ENCODE data around the gene SLC44A1.
"Not testable (repeated sequence)": the region's sequence is repeated elsewhere in the genome, so short reads cannot be mapped to it uniquely, and the experiment has no call there.

SLC44A1 gene

GRCh38 chr9:105255421-105255820 is 11.0 kb downstream of the SLC44A1 start:
- no peak overlapping the region for H3K4me3 ChIP-seq (replicated peaks in 1 of 2; ENCODE audit: low read depth in 2 of 2, low read length in 2 of 2)
- TF ChIP-seq, protein P1, sequence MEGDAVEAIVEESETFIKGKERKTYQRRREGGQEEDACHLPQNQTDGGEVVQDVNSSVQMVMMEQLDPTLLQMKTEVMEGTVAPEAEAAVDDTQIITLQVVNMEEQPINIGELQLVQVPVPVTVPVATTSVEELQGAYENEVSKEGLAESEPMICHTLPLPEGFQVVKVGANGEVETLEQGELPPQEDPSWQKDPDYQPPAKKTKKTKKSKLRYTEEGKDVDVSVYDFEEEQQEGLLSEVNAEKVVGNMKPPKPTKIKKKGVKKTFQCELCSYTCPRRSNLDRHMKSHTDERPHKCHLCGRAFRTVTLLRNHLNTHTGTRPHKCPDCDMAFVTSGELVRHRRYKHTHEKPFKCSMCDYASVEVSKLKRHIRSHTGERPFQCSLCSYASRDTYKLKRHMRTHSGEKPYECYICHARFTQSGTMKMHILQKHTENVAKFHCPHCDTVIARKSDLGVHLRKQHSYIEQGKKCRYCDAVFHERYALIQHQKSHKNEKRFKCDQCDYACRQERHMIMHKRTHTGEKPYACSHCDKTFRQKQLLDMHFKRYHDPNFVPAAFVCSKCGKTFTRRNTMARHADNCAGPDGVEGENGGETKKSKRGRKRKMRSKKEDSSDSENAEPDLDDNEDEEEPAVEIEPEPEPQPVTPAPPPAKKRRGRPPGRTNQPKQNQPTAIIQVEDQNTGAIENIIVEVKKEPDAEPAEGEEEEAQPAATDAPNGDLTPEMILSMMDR (IDR thresholded peaks at IDR 0.05; ENCODE audit: low read depth, low read length): no peak
- DNase-seq (ENCODE audit: low read depth in 2 of 2): no peak

GRCh38 chr9:105256569-105256968 is 12.1 kb downstream of the SLC44A1 start:
- DNase-seq (ENCODE audit: low read depth in 2 of 2): not testable (repeated sequence)

DNA sequence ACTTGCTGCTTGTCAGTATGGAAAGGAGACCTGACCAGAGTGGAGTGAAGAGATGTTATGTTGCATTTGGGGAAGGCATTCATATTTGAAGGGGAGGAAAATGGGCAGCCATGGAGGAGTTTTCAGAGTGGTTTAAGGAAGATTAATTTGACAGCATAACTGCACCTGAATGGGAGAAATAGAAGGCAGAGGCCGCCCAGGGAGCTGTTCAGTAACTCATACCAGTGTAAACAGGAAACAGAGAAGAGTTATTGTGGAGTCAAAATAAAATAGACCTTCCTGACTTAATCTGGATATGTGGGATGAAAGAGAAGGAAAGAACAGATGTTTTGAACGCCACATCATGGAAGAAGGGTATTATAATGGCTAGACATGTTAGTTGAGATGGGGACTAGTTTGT is 13.4 kb downstream of the SLC44A1 start:
- no peak overlapping the region for H3K4me3 ChIP-seq (replicated peaks in 1 of 2; ENCODE audit: low read depth in 2 of 2, low read length in 2 of 2)
- DNase-seq (ENCODE audit: low read depth in 2 of 2): no peak
- TF ChIP-seq, protein P1 (IDR thresholded peaks at IDR 0.05; ENCODE audit: low read depth, low read length): no peak

More at GRCh38 chr9:105256569-105256968, 12.1 kb downstream of the SLC44A1 start:
- H3K4me3 ChIP-seq (replicated peaks in 1 of 2; ENCODE audit: low read depth in 2 of 2, low read length in 2 of 2): not testable (repeated sequence)

- TF ChIP-seq, protein P1 (IDR thresholded peaks at IDR 0.05; ENCODE audit: low read depth, low read length): no peak
- DNase-seq (ENCODE audit: low read depth in 2 of 2): peak in 1 of 2 donors; percentile 52
- H3K4me3 ChIP-seq (replicated peaks in 1 of 2; ENCODE audit: low read depth in 2 of 2, low read length in 2 of 2): no peak overlapping the region
These were observed 13.8 kb downstream of the SLC44A1 start for GRCh38 chr9:105258225-105258737.

DNA sequence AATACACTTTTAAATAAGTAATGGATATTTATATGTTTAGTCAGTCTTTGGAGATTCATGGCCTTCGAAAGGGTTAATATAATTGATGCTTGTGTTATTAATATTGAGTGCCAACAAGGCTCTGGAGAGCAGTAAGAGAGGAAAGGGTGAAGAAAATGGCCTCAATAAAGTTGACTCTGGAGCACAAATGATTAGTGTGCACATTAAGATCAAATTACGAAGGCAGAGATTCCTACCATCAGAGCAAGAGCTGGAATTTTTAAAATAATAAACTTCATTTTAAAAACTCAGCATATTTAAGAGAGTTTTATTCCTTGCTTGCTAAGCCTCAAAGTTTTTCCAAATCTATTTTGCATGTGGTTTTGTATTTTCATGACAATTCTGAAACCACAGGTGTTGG is 14.8 kb downstream of the SLC44A1 start:
- TF ChIP-seq, protein P1 (IDR thresholded peaks at IDR 0.05; ENCODE audit: low read depth, low read length): no peak
- H3K4me3 ChIP-seq (replicated peaks in 1 of 2; ENCODE audit: low read depth in 2 of 2, low read length in 2 of 2): no peak overlapping the region
- no peak for DNase-seq (ENCODE audit: low read depth in 2 of 2)

DNA sequence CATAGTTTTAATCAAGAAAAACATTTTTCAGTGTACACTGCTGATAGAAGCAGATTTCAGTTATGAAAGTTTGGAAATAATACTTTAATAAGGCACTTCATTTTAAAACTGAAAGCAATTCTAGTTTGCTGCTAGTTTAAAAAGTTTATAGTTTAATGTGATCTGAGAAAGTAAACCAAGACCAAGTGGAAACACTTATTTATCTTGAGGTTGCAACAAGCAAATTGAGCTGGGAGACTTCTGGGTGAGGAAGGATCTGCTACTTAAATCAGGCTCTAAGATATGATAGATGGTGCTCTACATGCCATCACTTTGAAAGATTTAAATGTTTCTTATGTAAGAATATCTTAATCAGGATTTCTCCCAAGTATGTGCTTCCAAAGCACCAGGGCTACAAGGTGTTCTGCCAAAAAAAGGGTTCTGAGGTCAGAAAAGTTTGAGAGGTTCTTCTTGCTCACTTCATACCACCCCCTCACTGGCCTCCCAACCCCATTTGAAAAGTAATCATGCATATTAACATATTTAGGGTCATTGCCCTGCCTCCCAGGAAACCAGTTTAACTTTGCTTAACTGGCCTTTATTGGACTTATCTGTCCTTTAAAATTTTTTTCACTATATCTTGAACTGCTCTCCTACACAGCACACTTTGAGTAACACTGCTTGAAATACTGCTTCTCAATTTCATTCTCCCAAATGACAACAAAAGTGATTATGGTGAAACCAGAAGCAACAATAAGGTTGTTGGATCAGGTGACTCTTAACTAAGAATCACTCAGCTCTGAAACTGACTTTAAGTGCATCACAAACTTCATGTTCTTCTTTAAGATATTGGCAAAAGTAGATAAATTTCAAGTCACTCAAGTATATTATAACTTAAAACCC is 15.5 kb downstream of the SLC44A1 start:
- H3K4me3 ChIP-seq (replicated peaks in 1 of 2; ENCODE audit: low read depth in 2 of 2, low read length in 2 of 2): no peak overlapping the region
- TF ChIP-seq, protein P1 (IDR thresholded peaks at IDR 0.05; ENCODE audit: low read depth, low read length): no peak
- DNase-seq (ENCODE audit: low read depth in 2 of 2): no peak

DNA sequence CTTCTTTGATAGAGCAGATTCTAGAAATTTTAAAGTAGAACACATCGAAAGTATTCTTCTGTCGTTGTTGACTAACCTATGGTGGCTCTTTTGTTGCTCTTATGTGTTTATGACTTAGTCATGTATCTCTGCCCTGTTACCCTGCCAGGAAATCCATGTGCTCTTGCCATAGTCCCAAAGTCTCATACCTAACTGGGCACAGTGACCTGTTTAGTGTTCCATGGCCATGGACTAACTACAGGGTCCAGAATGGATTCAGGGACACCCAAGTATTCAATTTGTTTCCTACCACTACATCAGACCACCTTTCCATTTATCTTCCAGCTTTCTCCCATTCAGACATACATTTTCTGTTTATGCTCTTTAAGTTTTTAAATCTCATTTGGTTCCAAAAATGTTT is 18.0 kb downstream of the SLC44A1 start:
- TF ChIP-seq, protein P1 (IDR thresholded peaks at IDR 0.05; ENCODE audit: low read depth, low read length): no peak

More for the DNA sequence above, 18.0 kb downstream of the SLC44A1 start:
- peak in 1 of 2 donors; percentile 27 for DNase-seq (ENCODE audit: low read depth in 2 of 2)
- H3K4me3 ChIP-seq (replicated peaks in 1 of 2; ENCODE audit: low read depth in 2 of 2, low read length in 2 of 2): no peak overlapping the region
